OCI-LY7 (cell line): Measurements from ENCODE around the gene DOK7.

Experiments used
- CTCF ChIP-seq: fragments of 200-600 bp; sonication (generic); conservative IDR thresholded peaks from 2 replicates; pipeline ENCODE4 v1.5.1; 2014; ENCODE audit warnings: mild to moderate bottlenecking, antibody characterized with exemption, low read length, moderate library complexity, mixed read lengths
- EZH2phosphoT487 ChIP-seq: fragments of 200-600 bp; sonication (generic); IDR thresholded peaks from 2 replicates; pipeline ENCODE4 v1.6.1; 2018; ENCODE audit warnings: low read depth, borderline replicate concordance, mild to moderate bottlenecking, mixed run types, antibody characterized with exemption, low read length, moderate library complexity, mixed read lengths

GRCh38 chr4:3451956-3452355, 11.2 kb upstream of the DOK7 start:
- TF ChIP-seq CTCF (no peak), EZH2phosphoT487 (no peak)
